GDM1 (cell line): Measurements from ENCODE around the gene PPAT.
"Not testable (repeated sequence)": the region's sequence is repeated elsewhere in the genome, so short reads cannot be mapped to it uniquely, and the experiment has no call there.

Experiments
- DNase-seq: peaks from one replicate; lab custom pipeline; 2025; lab: John Stamatoyannopoulos, UW

Gene PPAT

GRCh38 chr4:56435140-56435926 lies at the start of gene PPAT:
Gene PPAT (minus strand): TSS chr4:56435615. CDS start chr4:56435477, 138 bp downstream.
- peak; percentile 99 for DNase-seq

GRCh38 chr4:56480691-56481090 lies 45.3 kb upstream of the PPAT start:
- DNase-seq, result no peak

- DNase-seq, result no peak
Measured at GRCh38 chr4:56477192-56477702, 41.8 kb upstream of the PPAT start.

GRCh38 chr4:56475917-56476316 lies 40.5 kb upstream of the PPAT start:
- no peak for DNase-seq

- DNase-seq, result peak; percentile 1
Measured at GRCh38 chr4:56469489-56470210, 34.2 kb upstream of the PPAT start.

GRCh38 chr4:56468097-56468422 lies 32.6 kb upstream of the PPAT start:
- no peak for DNase-seq

- peak; percentile 78 for DNase-seq
Measured at GRCh38 chr4:56467284-56468096, 32.1 kb upstream of the PPAT start, which contains the start of gene SRP72. Gene SRP72 (plus strand): TSS chr4:56467617. CDS start chr4:56467636, 19 bp downstream.

- no peak for DNase-seq
Measured at GRCh38 chr4:56466910-56467283, 31.5 kb upstream of the PPAT start.

GRCh38 chr4:56466296-56466761 lies 30.9 kb upstream of the PPAT start:
- not testable (repeated sequence) for DNase-seq

- no peak for DNase-seq
Measured at GRCh38 chr4:56465599-56466295, 30.3 kb upstream of the PPAT start.

GRCh38 chr4:56464581-56464980 lies 29.2 kb upstream of the PPAT start:
- no peak for DNase-seq

GRCh38 chr4:56463711-56464110 lies 28.3 kb upstream of the PPAT start:
- no peak for DNase-seq

GRCh38 chr4:56462157-56462556 lies 26.7 kb upstream of the PPAT start:
- DNase-seq, result no peak

GRCh38 chr4:56460085-56460484 lies 24.7 kb upstream of the PPAT start:
- no peak for DNase-seq

GRCh38 chr4:56450342-56450741 lies 14.9 kb upstream of the PPAT start:
- DNase-seq, result no peak

- DNase-seq, result not testable (repeated sequence)
Measured at GRCh38 chr4:56449475-56449874, 14.1 kb upstream of the PPAT start.

GRCh38 chr4:56448301-56448700 lies 12.9 kb upstream of the PPAT start:
- no peak for DNase-seq

- no peak for DNase-seq
Measured at GRCh38 chr4:56445699-56446098, 10.3 kb upstream of the PPAT start.

GRCh38 chr4:56444719-56445118 lies 9.3 kb upstream of the PPAT start:
- DNase-seq, result no peak

GRCh38 chr4:56440983-56441382 lies 5.6 kb upstream of the PPAT start:
- no peak for DNase-seq

GRCh38 chr4:56438766-56439165 lies 3.4 kb upstream of the PPAT start:
- DNase-seq, result no peak
